Transverse colon (tissue), 4 donors: Measurements from ENCODE around the gene PRKCB. TPM values are rescaled to one million over a fixed set of nuclear protein-coding genes. Genes with fewer than 3 reads are reported as not detected.

Source experiments
- DNase-seq: peaks from one replicate; pipeline ENCODE4 v3.0.0-alpha.2; 2019
- H3K27ac ChIP-seq, 4 donors: fragments of 200-600 bp; sonication (generic); 2 replicates each; pipeline ENCODE4 v1.5.1; 2016 to 2018; ENCODE audit warnings: inconsistent platforms in 4 of 4
- H3K27me3 ChIP-seq: fragments of 200-600 bp; sonication (generic); 2 replicates; pipeline ENCODE4 v1.5.1; 2017; ENCODE audit warnings: inconsistent platforms
- H3K36me3 ChIP-seq, 4 donors: fragments of 200-600 bp; sonication (generic); 2 replicates each; pipeline ENCODE4 v1.5.1; 2017 to 2019; ENCODE audit warnings: inconsistent platforms in 4 of 4
- H3K4me1 ChIP-seq, 4 donors: fragments of 200-600 bp; sonication (generic); 2 replicates each; pipeline ENCODE4 v1.5.1; 2017 to 2020; ENCODE audit warnings: inconsistent platforms in 4 of 4
- H3K4me3 ChIP-seq, 4 donors: fragments of 200-600 bp; sonication (generic); 1 replicate in 1 of 4; 2 replicates in 3 of 4; pipeline versions ENCODE4 v1.5.1 to v1.6.1; 2017 to 2019; ENCODE audit warnings: inconsistent platforms in 4 of 4
- H3K9me3 ChIP-seq, 2 donors: fragments of 200-600 bp; sonication (generic); 2 replicates each; pipeline ENCODE4 v1.5.1; 2017 to 2019; ENCODE audit warnings: inconsistent platforms in 2 of 2
- CTCF ChIP-seq, 5 experiments: fragments of 200-600 bp in 3 of 5; fragments of 450-650 bp in 2 of 5; sonication (generic) in 3 of 5; IDR thresholded peaks; 1 replicate in 2 of 5; 2 replicates in 3 of 5; pipeline ENCODE4 v1.5.1; 2016 to 2017; ENCODE audit warnings: antibody characterized with exemption in 5 of 5, inconsistent platforms in 3 of 5, mild to moderate bottlenecking in 2 of 5, moderate library complexity in 1 of 5
- EP300 ChIP-seq: sonication (generic); formaldehyde crosslinking; IDR thresholded peaks from one replicate; pipeline ENCODE4 v1.6.1; 2017; ENCODE audit warnings: antibody characterized with exemption, low read depth
- POLR2A ChIP-seq: fragments of 450-650 bp; IDR thresholded peaks from one replicate; pipeline ENCODE4 v1.6.1; 2016; ENCODE audit warnings: antibody characterized with exemption, mild to moderate bottlenecking, moderate library complexity
- POLR2AphosphoS5 ChIP-seq, 3 donors: sonication (generic); formaldehyde crosslinking; IDR thresholded peaks; one replicate each; pipeline ENCODE4 v1.6.1; 2016; ENCODE audit warnings: antibody characterized with exemption in 3 of 3
- WGBS, 2 donors: methylation state at CpG; one replicate each; pipeline ENCODE4 v1.1.5; 2018; ENCODE audit warnings: low coverage in 1 of 2; 5-methylcytosine and 5-hydroxymethylcytosine counted together
- in situ Hi-C, 4 donors: fragments of 200-750 bp; cut with MboI; loops; one replicate each; pipeline versions ENCODE4 v1.15.0 to v1.15.1; 2017; ENCODE audit warnings: low sequenced_read_pairs in 3 of 4, low pct_ligation_motif_present in 1 of 4, low pct_unique_long_range_greater_than_20kb in 1 of 4
- intact Hi-C: fragments of 100-400 bp; cut with DNase I; formaldehyde crosslinking; loops from one replicate; pipeline ENCODE4 v1.15.1; 2023; ENCODE audit warnings: low total_unique reads
- total RNA-seq, 4 donors: library from RNA; depleted of rRNA; stranded (reverse); fragments of >200 nt; gene quantifications; one replicate each; pipeline ENCODE4 v1.1.0, GENCODE V29; 2016

PRKCB gene
- total RNA-seq, 4 donors from 2014 or later = 9.0 to 28.3 (median 15.2) TPM

DNA sequence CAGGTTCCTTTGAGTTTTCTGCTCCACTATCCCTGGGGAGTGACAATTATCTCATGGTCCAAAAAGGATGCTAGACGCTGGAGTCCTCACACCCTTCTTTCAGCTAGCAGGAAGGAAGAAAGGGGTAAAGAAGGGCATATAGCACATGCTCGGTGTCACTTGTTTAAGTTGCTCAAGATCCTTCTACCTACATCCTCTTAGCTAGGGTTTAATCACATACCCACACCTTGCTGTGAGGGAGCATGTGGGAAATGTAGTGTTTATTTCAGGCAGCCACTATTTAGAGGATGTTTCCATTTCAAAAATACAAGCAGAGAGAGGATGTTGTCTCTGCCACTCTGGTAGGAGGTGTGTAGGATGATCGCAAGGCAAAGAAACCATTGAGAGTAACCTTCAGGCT lies 4.5 kb downstream of the PRKCB start:
- Histone ChIP-seq H3K9me3 (no peaks in the 10 kb centered on the region), H3K27ac (no peak overlapping the region), H3K27me3 (peaks cover 25% of the 10 kb centered on the region), H3K4me3 (no peak overlapping the region), H3K4me1 (peaks cover 0 to 23% (median 11%) of the 10 kb centered on the region in 4 donors), H3K36me3 (no peaks in the 10 kb centered on the region)
- intact Hi-C loops = no loop called here
- DNase-seq = no peak
- no peak for TF ChIP-seq EP300
- TF ChIP-seq POLR2A = no peak
- no peak for TF ChIP-seq CTCF (IDR thresholded peaks at IDR 0.05)
- no peak for TF ChIP-seq POLR2AphosphoS5 (IDR thresholded peaks at IDR 0.05)
- in situ Hi-C loops = no loop called here
- 49 to 88% methylated on average over 2 to 3 of the region's 3 CpGs for WGBS, 2 donors

GRCh38 chr16:23842137-23842600 lies 6.4 kb downstream of the PRKCB start:
- H3K4me3 ChIP-seq = no peak overlapping the region
- in situ Hi-C loops = no loop called here
- TF ChIP-seq POLR2AphosphoS5 (IDR thresholded peaks at IDR 0.05) = no peak
- no peak for TF ChIP-seq POLR2A
- no peak for TF ChIP-seq EP300
- no peak for TF ChIP-seq CTCF (IDR thresholded peaks at IDR 0.05)
- H3K4me1 ChIP-seq = peaks cover 0 to 14% (median 6%) of the 10 kb centered on the region in 4 donors
- no peaks in the 10 kb centered on the region for H3K9me3 ChIP-seq
- 75 to 79% methylated on average over 2 to 3 of the region's 3 CpGs for WGBS, 2 donors
- H3K27me3 ChIP-seq = peaks cover 14% of the 10 kb centered on the region
- intact Hi-C loops = no loop called here
- H3K36me3 ChIP-seq = no peaks in the 10 kb centered on the region
- DNase-seq = no peak
- H3K27ac ChIP-seq = no peak overlapping the region

GRCh38 chr16:23843143-23843542 lies 7.4 kb downstream of the PRKCB start:
- Histone ChIP-seq H3K27me3 (peaks cover 4% of the 10 kb centered on the region), H3K4me1 (peaks cover 0 to 8% (median 2%) of the 10 kb centered on the region in 4 donors), H3K9me3 (no peaks in the 10 kb centered on the region), H3K4me3 (no peak overlapping the region), H3K27ac (no peak overlapping the region), H3K36me3 (no peaks in the 10 kb centered on the region)
- DNase-seq = no peak
- intact Hi-C loops (no loop called here), in situ Hi-C loops (no loop called here)
- 75 to 76% methylated on average over 4 of the region's 4 CpGs for WGBS, 2 donors
- TF ChIP-seq CTCF (IDR thresholded peaks at IDR 0.05) (no peak), POLR2AphosphoS5 (IDR thresholded peaks at IDR 0.05) (no peak), EP300 (no peak), POLR2A (no peak)

DNA sequence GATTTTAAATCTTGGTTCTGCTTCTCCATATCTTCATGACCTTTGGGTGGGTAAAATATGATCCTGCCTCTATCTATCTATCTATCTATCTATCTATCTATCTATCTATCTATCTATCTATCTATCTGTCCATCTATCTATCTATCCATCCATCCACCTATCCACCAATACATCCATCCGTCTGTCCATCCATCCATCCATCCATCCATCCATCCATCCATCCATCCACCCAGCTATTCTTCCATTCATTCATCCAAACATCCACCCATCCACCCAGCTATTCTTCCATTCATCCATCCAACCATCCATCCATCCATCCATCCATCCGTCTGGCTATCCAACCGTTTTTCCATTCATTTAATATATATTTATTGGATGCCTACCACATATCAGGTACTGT lies 11.5 kb downstream of the PRKCB start:
- no peak for DNase-seq
- H3K9me3 ChIP-seq = no peaks in the 10 kb centered on the region
- H3K27ac ChIP-seq = no peak overlapping the region
- in situ Hi-C loops (no loop called here), intact Hi-C loops (no loop called here)
- no peaks in the 10 kb centered on the region for H3K36me3 ChIP-seq
- WGBS, 2 donors = 58 to 66% methylated on average over 3 of the region's 3 CpGs
- no peak overlapping the region for H3K4me3 ChIP-seq
- H3K27me3 ChIP-seq = no peaks in the 10 kb centered on the region
- no peaks in the 10 kb centered on the region for H3K4me1 ChIP-seq
- TF ChIP-seq POLR2AphosphoS5 (IDR thresholded peaks at IDR 0.05) = no peak
- no peak for TF ChIP-seq POLR2A
- TF ChIP-seq EP300 = no peak
- no peak for TF ChIP-seq CTCF (IDR thresholded peaks at IDR 0.05)
